AG10803 (cell line): Measurements from ENCODE around the gene PCDHB16.
"Not testable (repeated sequence)": the region's sequence is repeated elsewhere in the genome, so short reads cannot be mapped to it uniquely, and the experiment has no call there.

Experiments
- DNase-seq: peaks from one replicate; pipeline ENCODE4 v3.0.0; 2010; ENCODE audit warnings: low read depth
- H3K4me3 ChIP-seq: 2 replicates; pipeline ENCODE4 v1.5.1; 2011; ENCODE audit warnings: mild to moderate bottlenecking, low read length, control low read depth
- CTCF ChIP-seq: conservative IDR thresholded peaks from 2 replicates; pipeline ENCODE4 v1.5.1; 2011; ENCODE audit warnings: mild to moderate bottlenecking, low read length, control low read depth, inconsistent platforms

PCDHB16 gene

GRCh38 chr5:141199359-141200235 lies 17.4 kb downstream of the PCDHB16 start, which contains the start of gene PCDHB11:
Gene PCDHB11, plus strand, starts transcription at chr5:141199627. Its CDS starts 148 bp downstream, at chr5:141199775.
- H3K4me3 ChIP-seq = no peak within 1 kb of the TSS; the same call in 1 of the 2 replicates
- no peak for DNase-seq
- no peak for TF ChIP-seq CTCF

GRCh38 chr5:141201126-141201525 lies 18.9 kb downstream of the PCDHB16 start:
- H3K4me3 ChIP-seq, DNase-seq: not testable (repeated sequence)

GRCh38 chr5:141201646-141202045 lies 19.5 kb downstream of the PCDHB16 start:
- not testable (repeated sequence) for H3K4me3 ChIP-seq, DNase-seq

GRCh38 chr5:141208478-141208877 lies 26.3 kb downstream of the PCDHB16 start, which contains the start of gene PCDHB12:
Gene PCDHB12, plus strand, starts transcription at chr5:141208719. Its CDS starts 189 bp downstream, at chr5:141208908.
- H3K4me3 ChIP-seq = no peak within 1 kb of the TSS
- DNase-seq = no peak
- TF ChIP-seq CTCF = 0 out of 2 replicates have a peak, but pooled peaks have one; percentile 9

DNA sequence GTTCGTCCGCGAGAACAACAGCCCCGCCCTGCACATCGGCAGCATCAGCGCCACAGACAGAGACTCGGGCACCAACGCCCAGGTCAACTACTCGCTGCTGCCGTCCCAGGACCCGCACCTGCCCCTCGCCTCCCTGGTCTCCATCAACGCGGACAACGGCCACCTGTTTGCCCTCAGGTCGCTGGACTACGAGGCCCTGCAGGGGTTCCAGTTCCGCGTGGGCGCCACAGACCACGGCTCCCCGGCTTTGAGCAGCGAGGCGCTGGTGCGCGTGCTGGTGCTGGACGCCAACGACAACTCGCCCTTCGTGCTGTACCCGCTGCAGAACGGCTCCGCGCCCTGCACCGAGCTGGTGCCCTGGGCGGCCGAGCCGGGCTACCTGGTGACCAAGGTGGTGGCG lies 28.1 kb downstream of the PCDHB16 start:
- DNase-seq, H3K4me3 ChIP-seq: not testable (repeated sequence)

DNA sequence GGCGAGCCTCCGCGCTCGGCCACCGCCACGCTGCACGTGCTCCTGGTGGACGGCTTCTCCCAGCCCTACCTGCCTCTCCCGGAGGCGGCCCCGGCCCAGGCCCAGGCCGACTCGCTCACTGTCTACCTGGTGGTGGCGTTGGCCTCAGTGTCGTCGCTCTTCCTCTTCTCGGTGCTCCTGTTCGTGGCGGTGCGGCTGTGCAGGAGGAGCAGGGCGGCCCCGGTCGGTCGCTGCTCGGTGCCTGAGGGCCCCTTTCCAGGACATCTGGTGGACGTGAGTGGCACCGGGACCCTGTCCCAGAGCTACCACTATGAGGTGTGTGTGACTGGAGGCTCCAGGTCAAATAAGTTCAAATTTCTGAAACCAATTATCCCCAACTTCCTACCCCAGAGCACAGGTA lies 28.7 kb downstream of the PCDHB16 start:
- DNase-seq, H3K4me3 ChIP-seq: not testable (repeated sequence)

DNA sequence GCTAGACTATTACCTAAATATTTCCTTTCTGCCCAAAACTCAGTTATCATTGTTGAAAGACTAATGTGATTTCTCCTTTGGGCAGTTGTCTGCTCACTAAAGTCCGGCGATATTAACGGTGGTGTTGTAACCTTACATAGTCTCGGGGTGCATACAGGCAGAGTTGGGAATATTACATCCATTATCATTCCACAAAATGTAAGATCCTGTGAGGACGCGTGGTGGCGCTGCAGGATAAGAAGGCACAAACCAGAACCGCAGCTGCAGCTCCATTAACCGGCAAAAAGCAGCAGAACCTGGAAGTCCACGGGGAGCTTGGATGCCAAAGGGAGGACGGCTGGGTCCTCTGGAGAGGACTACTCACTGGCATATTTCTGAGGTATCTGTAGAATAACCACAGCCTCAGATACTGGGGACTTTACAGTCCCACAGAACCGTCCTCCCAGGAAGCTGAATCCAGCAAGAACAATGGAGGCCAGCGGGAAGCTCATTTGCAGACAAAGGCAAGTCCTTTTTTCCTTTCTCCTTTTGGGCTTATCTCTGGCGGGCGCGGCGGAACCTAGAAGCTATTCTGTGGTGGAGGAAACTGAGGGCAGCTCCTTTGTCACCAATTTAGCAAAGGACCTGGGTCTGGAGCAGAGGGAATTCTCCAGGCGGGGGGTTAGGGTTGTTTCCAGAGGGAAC lies 31.6 kb downstream of the PCDHB16 start, which contains the start of gene PCDHB13:
TSS of gene PCDHB13 (plus strand) at position 264 of the 684 bp plus-strand sequence. CDS start at position 469, 205 bp downstream.
- TF ChIP-seq CTCF = peak; percentile 38
- DNase-seq = peak; percentile 30
- peak within 1 kb of the TSS; percentile 20; the same call in 1 of the 2 replicates for H3K4me3 ChIP-seq

DNA sequence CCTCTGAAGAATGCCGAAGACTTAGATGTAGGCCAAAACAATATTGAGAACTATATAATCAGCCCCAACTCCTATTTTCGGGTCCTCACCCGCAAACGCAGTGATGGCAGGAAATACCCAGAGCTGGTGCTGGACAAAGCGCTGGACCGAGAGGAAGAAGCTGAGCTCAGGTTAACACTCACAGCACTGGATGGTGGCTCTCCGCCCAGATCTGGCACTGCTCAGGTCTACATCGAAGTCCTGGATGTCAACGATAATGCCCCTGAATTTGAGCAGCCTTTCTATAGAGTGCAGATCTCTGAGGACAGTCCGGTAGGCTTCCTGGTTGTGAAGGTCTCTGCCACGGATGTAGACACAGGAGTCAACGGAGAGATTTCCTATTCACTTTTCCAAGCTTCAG lies 32.4 kb downstream of the PCDHB16 start:
- DNase-seq = not testable (repeated sequence)

DNA sequence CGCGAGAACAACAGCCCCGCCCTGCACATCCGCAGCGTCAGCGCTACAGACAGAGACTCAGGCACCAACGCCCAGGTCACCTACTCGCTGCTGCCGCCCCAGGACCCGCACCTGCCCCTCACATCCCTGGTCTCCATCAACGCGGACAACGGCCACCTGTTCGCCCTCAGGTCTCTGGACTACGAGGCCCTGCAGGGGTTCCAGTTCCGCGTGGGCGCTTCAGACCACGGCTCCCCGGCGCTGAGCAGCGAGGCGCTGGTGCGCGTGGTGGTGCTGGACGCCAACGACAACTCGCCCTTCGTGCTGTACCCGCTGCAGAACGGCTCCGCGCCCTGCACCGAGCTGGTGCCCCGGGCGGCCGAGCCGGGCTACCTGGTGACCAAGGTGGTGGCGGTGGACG lies 33.3 kb downstream of the PCDHB16 start:
- DNase-seq, H3K4me3 ChIP-seq: not testable (repeated sequence)

More for the DNA sequence above, 32.4 kb downstream of the PCDHB16 start:
- not testable (repeated sequence) for H3K4me3 ChIP-seq

DNA sequence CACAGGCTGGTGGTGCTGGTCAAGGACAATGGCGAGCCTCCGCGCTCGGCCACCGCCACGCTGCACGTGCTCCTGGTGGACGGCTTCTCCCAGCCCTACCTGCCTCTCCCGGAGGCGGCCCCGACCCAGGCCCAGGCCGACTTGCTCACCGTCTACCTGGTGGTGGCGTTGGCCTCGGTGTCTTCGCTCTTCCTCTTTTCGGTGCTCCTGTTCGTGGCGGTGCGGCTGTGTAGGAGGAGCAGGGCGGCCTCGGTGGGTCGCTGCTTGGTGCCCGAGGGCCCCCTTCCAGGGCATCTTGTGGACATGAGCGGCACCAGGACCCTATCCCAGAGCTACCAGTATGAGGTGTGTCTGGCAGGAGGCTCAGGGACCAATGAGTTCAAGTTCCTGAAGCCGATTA lies 33.8 kb downstream of the PCDHB16 start:
- DNase-seq, H3K4me3 ChIP-seq: not testable (repeated sequence)
